Stimulated activated CD4-positive, alpha-beta T cell treated with anti-CD3 and anti-CD28 coated beads, Interleukin-1b, Interleukin-23, amount 100 ng/mL, for 24 hours (primary cell): ENCODE results near the gene MAD1L1.

Experiments used
- DNase-seq, 4 experiments: peaks; one replicate each; pipeline ENCODE4 v3.0.0-alpha.2; 2020; ENCODE audit warnings: low read depth in 4 of 4, low spot score in 1 of 4

Gene MAD1L1

GRCh38 chr7:2033586-2034135, 199.1 kb downstream of the MAD1L1 start:
- no peak for DNase-seq

GRCh38 chr7:2032876-2033407, 199.8 kb downstream of the MAD1L1 start:
- DNase-seq = no peak

- no peak for DNase-seq
Measured at GRCh38 chr7:2032030-2032875, 200.5 kb downstream of the MAD1L1 start.

GRCh38 chr7:2031451-2031845, 201.3 kb downstream of the MAD1L1 start:
- DNase-seq = no peak

- DNase-seq = no peak
Measured at GRCh38 chr7:2030475-2031450, 202.0 kb downstream of the MAD1L1 start.

- no peak for DNase-seq
Measured at GRCh38 chr7:2029936-2030335, 202.8 kb downstream of the MAD1L1 start.

- no peak for DNase-seq
Measured at GRCh38 chr7:2029211-2029905, 203.4 kb downstream of the MAD1L1 start.

GRCh38 chr7:2028733-2029132, 204.0 kb downstream of the MAD1L1 start:
- DNase-seq = no peak

- no peak for DNase-seq
Measured at GRCh38 chr7:2025188-2025587, 207.6 kb downstream of the MAD1L1 start.

- DNase-seq = no peak
Measured at GRCh38 chr7:2024567-2024918, 208.2 kb downstream of the MAD1L1 start.

GRCh38 chr7:2023877-2024566, 208.7 kb downstream of the MAD1L1 start:
- DNase-seq = no peak

- DNase-seq = no peak
Measured at GRCh38 chr7:2022737-2023250, 210.0 kb downstream of the MAD1L1 start.

GRCh38 chr7:2022021-2022409, 210.7 kb downstream of the MAD1L1 start:
- DNase-seq = no peak

- peak in 2 of 4 experiments; percentile 2 to 27 for DNase-seq
Measured at GRCh38 chr7:2019711-2020511, 212.8 kb downstream of the MAD1L1 start.

- DNase-seq = no peak
Measured at GRCh38 chr7:2019461-2019710, 213.4 kb downstream of the MAD1L1 start.

GRCh38 chr7:2018569-2019460, 213.9 kb downstream of the MAD1L1 start:
- no peak for DNase-seq

- no peak for DNase-seq
Measured at GRCh38 chr7:2017914-2018568, 214.7 kb downstream of the MAD1L1 start.

- no peak for DNase-seq
Measured at GRCh38 chr7:2017481-2017891, 215.3 kb downstream of the MAD1L1 start.
